Fibroblast of lung (primary cell): Measurements from ENCODE around the gene MEGF9. TPM values are rescaled to one million over a fixed set of nuclear protein-coding genes. Genes with fewer than 3 reads are reported as not detected.

ENCODE experiments used
- DNase-seq, 2 donors: peaks; one replicate each; pipeline versions ENCODE4 v3.0.0 to v3.0.0-alpha.2; 2010; ENCODE audit warnings: low read depth in 2 of 2
- H2AFZ ChIP-seq: 2 replicates; pipeline ENCODE4 v1.5.1; 2012; ENCODE audit warnings: low read length, control low read depth, inconsistent platforms
- H3K27ac ChIP-seq: 2 replicates; pipeline ENCODE4 v1.5.1; 2011; ENCODE audit warnings: low read length, control low read depth; ENCODE audit not compliant: insufficient read depth
- H3K27me3 ChIP-seq: 2 replicates; pipeline ENCODE4 v1.5.1; 2011; ENCODE audit warnings: mild to moderate bottlenecking, low read length; ENCODE audit not compliant: control insufficient read depth, insufficient read depth
- H3K36me3 ChIP-seq: 2 replicates; pipeline ENCODE4 v1.5.1; 2011; ENCODE audit warnings: low read length; ENCODE audit not compliant: control insufficient read depth, insufficient read depth
- H3K4me1 ChIP-seq: 2 replicates; pipeline ENCODE4 v1.5.1; 2011; ENCODE audit warnings: low read length; ENCODE audit not compliant: control insufficient read depth, insufficient read depth; ENCODE audit errors: extremely low read depth
- H3K4me2 ChIP-seq: 2 replicates; pipeline ENCODE4 v1.5.1; 2011; ENCODE audit warnings: low read length, control low read depth; ENCODE audit not compliant: insufficient read depth; ENCODE audit errors: extremely low read depth
- H3K4me3 ChIP-seq, 4 experiments: fragments of 200-600 bp in 1 of 4; sonication (generic) in 1 of 4; replicated peaks in 1 of 4; 2 replicates each; pipeline ENCODE4 v1.5.1; 2011 to 2016; ENCODE audit warnings: low read length in 4 of 4, low read depth in 3 of 4, mild to moderate bottlenecking in 3 of 4, control low read depth in 2 of 4, inconsistent platforms in 1 of 4, mixed read lengths in 1 of 4; ENCODE audit not compliant: insufficient read depth in 1 of 4; ENCODE audit errors: control extremely low read depth in 1 of 4
- H3K79me2 ChIP-seq: 2 replicates; pipeline ENCODE4 v1.5.1; 2012; ENCODE audit warnings: mild to moderate bottlenecking, low read length, inconsistent platforms; ENCODE audit not compliant: control insufficient read depth, insufficient read depth
- H3K9ac ChIP-seq: 2 replicates; pipeline ENCODE4 v1.5.1; 2011; ENCODE audit warnings: mild to moderate bottlenecking, low read length, control low read depth; ENCODE audit not compliant: insufficient read depth
- H3K9me3 ChIP-seq: 2 replicates; pipeline ENCODE4 v1.5.1; 2012; ENCODE audit warnings: low read depth, low read length; ENCODE audit not compliant: control insufficient read depth, insufficient read depth
- H4K20me1 ChIP-seq: 2 replicates; pipeline ENCODE4 v1.5.1; 2011; ENCODE audit warnings: low read length; ENCODE audit not compliant: control insufficient read depth, insufficient read depth; ENCODE audit errors: extremely low read depth
- EZH2 ChIP-seq: IDR thresholded peaks from 2 replicates; pipeline ENCODE4 v1.5.1; 2012; ENCODE audit warnings: low read length, control low read depth, mild to moderate bottlenecking; ENCODE audit errors: missing control alignments
- polyA plus RNA-seq, 2 donors: library from polyadenylated mRNA; depleted of rRNA in 1 of 2; stranded (reverse) in 1 of 2; unstranded in 1 of 2; fragments of >200 nt; gene quantifications; 2 replicates each; pipeline ENCODE4 v1.2.1, GENCODE V29; 2011 to 2012; ENCODE audit warnings: missing spikeins in 1 of 2
- total RNA-seq: library from RNA; depleted of rRNA; stranded (reverse); fragments of >200 nt; gene quantifications from 2 replicates; pipeline ENCODE4 v1.2.1, GENCODE V29; 2014
- TF ChIP-seq, protein P1 (sequence below), 2 donors: IDR thresholded peaks in 1 of 2; conservative IDR thresholded peaks in 1 of 2; 1 replicate in 1 of 2; 2 replicates in 1 of 2; pipeline ENCODE4 v1.5.1; 2011 to 2012; ENCODE audit warnings: low read length in 2 of 2, control low read depth in 1 of 2, inconsistent platforms in 1 of 2, low read depth in 1 of 2, mild to moderate bottlenecking in 1 of 2

The MEGF9 gene
- total and polyA plus RNA-seq, 2 donors (not counting 1 experiment from before 2014, with no cell fraction given), result 15.8 to 24.9 TPM

DNA sequence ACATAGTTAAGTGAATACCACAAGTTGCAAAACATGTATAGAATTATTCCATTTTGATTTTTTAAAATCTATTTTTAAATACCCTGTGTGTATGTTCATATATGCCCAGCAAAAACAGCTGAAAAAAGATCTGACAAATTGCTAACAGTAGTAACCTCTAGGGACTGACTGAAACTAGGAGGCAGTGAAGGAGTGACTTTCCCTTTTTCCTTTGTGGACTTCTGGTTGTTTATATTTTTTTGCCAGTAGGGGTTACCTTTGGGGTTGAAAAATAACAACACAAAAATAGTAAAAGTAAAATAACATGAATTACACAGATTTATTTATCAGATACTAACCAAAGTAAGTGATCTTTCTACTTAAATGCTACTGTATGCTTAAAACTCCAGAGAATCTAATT is 2.9 kb downstream of the MEGF9 start:
- Histone ChIP-seq H2AFZ (no peak overlapping the region), H3K36me3 (no peaks in the 10 kb centered on the region), H3K4me2 (peak overlapping the region; percentile 82), H4K20me1 (no peaks in the 10 kb centered on the region), H3K4me1 (peaks cover 26% of the 10 kb centered on the region), H3K9ac (no peak overlapping the region), H3K9me3 (no peaks in the 10 kb centered on the region), H3K4me3 (peak overlapping the region in 2 of 4 experiments; percentile 80 to 84), H3K27me3 (no peaks in the 10 kb centered on the region), H3K79me2 (peaks cover 30% of the 10 kb centered on the region), H3K27ac (no peak overlapping the region)
- DNase-seq, result peak in 1 of 2 donors; percentile 6
- TF ChIP-seq, protein P1, sequence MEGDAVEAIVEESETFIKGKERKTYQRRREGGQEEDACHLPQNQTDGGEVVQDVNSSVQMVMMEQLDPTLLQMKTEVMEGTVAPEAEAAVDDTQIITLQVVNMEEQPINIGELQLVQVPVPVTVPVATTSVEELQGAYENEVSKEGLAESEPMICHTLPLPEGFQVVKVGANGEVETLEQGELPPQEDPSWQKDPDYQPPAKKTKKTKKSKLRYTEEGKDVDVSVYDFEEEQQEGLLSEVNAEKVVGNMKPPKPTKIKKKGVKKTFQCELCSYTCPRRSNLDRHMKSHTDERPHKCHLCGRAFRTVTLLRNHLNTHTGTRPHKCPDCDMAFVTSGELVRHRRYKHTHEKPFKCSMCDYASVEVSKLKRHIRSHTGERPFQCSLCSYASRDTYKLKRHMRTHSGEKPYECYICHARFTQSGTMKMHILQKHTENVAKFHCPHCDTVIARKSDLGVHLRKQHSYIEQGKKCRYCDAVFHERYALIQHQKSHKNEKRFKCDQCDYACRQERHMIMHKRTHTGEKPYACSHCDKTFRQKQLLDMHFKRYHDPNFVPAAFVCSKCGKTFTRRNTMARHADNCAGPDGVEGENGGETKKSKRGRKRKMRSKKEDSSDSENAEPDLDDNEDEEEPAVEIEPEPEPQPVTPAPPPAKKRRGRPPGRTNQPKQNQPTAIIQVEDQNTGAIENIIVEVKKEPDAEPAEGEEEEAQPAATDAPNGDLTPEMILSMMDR (conservative IDR thresholded peaks at IDR 0.05 in 1 of 2, IDR thresholded peaks at IDR 0.05 in 1 of 2; ENCODE audit: low read depth in 1 of 2, low read length in 2 of 2), result no peak
- no peak for TF ChIP-seq EZH2

DNA sequence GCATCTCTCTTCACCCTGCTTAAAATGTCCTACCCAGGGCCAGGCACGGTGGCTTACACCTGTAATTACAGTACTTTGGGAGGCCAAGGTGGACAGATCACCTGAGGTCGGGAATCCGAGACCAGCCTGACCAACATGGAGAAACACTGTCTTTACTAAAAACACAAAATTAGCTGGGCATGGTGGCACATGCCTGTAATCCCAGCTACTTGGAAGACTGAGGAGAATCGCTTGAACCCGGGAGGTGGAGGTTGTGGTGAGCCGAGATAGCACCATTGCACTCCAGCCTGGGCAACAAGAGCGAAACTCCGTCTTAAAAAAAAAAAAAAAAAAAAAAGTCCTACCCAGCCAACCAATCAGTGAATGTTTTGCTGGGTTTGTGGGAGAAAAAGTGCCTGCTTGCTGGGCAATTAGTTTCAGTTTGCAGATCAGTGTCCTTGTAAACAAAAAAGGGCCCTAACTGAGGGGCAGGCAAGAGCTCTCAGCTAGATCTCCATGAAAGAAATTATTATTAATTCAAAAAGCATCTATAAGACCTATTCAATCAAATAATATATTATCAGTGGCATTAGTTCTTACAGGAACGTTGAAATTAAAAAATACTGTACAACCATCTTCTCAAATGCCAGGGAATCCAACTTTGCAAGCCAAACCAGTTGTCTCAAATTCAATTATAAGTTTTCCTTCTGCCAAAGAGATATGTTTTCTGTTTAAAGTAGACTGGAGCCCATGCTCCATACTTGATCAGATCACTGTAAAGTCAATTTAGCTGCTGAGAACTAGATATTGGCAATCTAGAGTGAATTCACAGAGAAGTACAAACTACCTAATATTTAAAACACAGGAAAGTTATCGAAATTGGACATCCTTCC is 3.9 kb downstream of the MEGF9 start:
- H3K36me3 ChIP-seq, result no peaks in the 10 kb centered on the region
- peaks cover 21% of the 10 kb centered on the region for H3K4me1 ChIP-seq
- no peak overlapping the region for H3K9ac ChIP-seq
- peaks cover 30% of the 10 kb centered on the region for H3K79me2 ChIP-seq
- DNase-seq, result peak; percentile 67 to 76
- TF ChIP-seq, protein P1 (conservative IDR thresholded peaks at IDR 0.05 in 1 of 2, IDR thresholded peaks at IDR 0.05 in 1 of 2; ENCODE audit: low read depth in 1 of 2, low read length in 2 of 2), result no peak
- no peak for TF ChIP-seq EZH2
- H3K4me2 ChIP-seq, result peak overlapping the region; percentile 82
- no peaks in the 10 kb centered on the region for H3K9me3 ChIP-seq
- H3K27ac ChIP-seq, result no peak overlapping the region
- peak overlapping the region; percentile 19 to 84 (median 58) for H3K4me3 ChIP-seq
- H2AFZ ChIP-seq, result no peak overlapping the region
- no peaks in the 10 kb centered on the region for H4K20me1 ChIP-seq
- no peaks in the 10 kb centered on the region for H3K27me3 ChIP-seq

DNA sequence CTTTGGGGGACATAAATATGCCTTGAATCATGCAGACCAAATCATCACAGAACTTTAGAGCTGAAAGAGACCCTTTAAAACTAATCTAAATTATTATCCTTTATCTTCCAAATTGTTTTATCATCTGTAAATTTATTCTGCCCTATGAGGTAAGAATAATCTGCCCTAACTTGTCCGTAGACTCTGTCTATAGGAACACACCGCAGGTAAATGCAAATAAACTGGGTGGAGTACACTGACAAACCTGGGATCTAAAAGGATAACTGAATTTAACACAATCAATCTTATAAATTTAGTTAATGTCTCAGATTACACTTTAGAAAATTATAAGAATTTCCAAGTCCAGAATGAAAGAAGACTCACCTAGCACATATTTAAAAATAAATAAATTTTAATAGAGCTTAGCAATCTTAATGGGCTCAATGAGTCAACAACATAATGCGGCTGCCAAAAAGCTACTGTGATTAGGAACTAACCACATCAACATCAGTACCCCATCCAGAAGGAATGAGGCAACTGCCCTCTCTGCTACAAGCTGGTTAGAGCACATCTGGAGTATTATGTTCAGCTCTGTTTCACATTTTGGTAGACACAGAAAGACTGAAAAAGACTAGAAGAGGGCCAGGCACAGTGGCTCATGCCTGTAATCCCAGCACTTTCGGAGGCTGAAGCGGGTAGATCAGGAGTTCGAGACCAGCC is 5.6 kb downstream of the MEGF9 start:
- H2AFZ ChIP-seq, result no peak overlapping the region
- TF ChIP-seq, protein P1 (conservative IDR thresholded peaks at IDR 0.05 in 1 of 2, IDR thresholded peaks at IDR 0.05 in 1 of 2; ENCODE audit: low read depth in 1 of 2, low read length in 2 of 2), result no peak
- TF ChIP-seq EZH2, result no peak
- no peaks in the 10 kb centered on the region for H3K9me3 ChIP-seq
- H3K9ac ChIP-seq, result no peak overlapping the region
- H3K4me1 ChIP-seq, result peaks cover 13% of the 10 kb centered on the region
- no peaks in the 10 kb centered on the region for H4K20me1 ChIP-seq
- DNase-seq, result peak; percentile 75 to 79
- H3K36me3 ChIP-seq, result no peaks in the 10 kb centered on the region
- peak overlapping the region; percentile 10 for H3K27ac ChIP-seq
- H3K4me3 ChIP-seq, result no peak overlapping the region
- H3K79me2 ChIP-seq, result peaks cover 28% of the 10 kb centered on the region
- H3K4me2 ChIP-seq, result no peak overlapping the region
- no peaks in the 10 kb centered on the region for H3K27me3 ChIP-seq
